GM06990 (cell line): ENCODE results near the gene ILK.

Experiments used
- DNase-seq: peaks from one replicate; pipeline ENCODE4 v3.0.0-alpha.2; 2011; ENCODE audit not compliant: insufficient read length; ENCODE audit errors: extremely low read depth
- H3K27me3 ChIP-seq: replicated peaks from 2 replicates; pipeline ENCODE4 v1.6.0; 2011; ENCODE audit warnings: low read length; ENCODE audit not compliant: control insufficient read depth, insufficient read depth
- H3K36me3 ChIP-seq: 2 replicates; pipeline ENCODE4 v1.5.1; 2011; ENCODE audit warnings: low read length; ENCODE audit not compliant: control insufficient read depth, insufficient read depth
- H3K4me3 ChIP-seq: replicated peaks from 2 replicates; pipeline ENCODE4 v1.5.1; 2011; ENCODE audit warnings: low read depth, mild to moderate bottlenecking, control low read depth, low read length
- CTCF ChIP-seq: IDR thresholded peaks from 2 replicates; pipeline ENCODE4 v1.5.1; 2011; ENCODE audit warnings: low read length, control low read depth, mild to moderate bottlenecking, inconsistent platforms; ENCODE audit not compliant: insufficient read depth, poor library complexity, severe bottlenecking

Gene ILK

GRCh38 chr11:6588018-6588417 is 15.6 kb upstream of the ILK start:
- H3K4me3 ChIP-seq: no peak overlapping the region
- no peak for DNase-seq
- no peak for TF ChIP-seq CTCF
- no peaks in the 10 kb centered on the region; the same call in none of the 2 replicates for H3K36me3 ChIP-seq
- no peaks in the 10 kb centered on the region for H3K27me3 ChIP-seq

- peaks cover 17% of the 10 kb centered on the region for H3K36me3 ChIP-seq
- no peak overlapping the region for H3K4me3 ChIP-seq
- no peak for DNase-seq
- TF ChIP-seq CTCF: no peak
- no peaks in the 10 kb centered on the region for H3K27me3 ChIP-seq
Observed at GRCh38 chr11:6594142-6594768, 9.3 kb upstream of the ILK start.

GRCh38 chr11:6596239-6596877 is 7.2 kb upstream of the ILK start:
- H3K27me3 ChIP-seq: no peaks in the 10 kb centered on the region
- TF ChIP-seq CTCF: no peak
- H3K36me3 ChIP-seq: peaks cover 33% of the 10 kb centered on the region
- H3K4me3 ChIP-seq: no peak overlapping the region
- DNase-seq: no peak

GRCh38 chr11:6598555-6598954 is 5.0 kb upstream of the ILK start:
- TF ChIP-seq CTCF: no peak
- no peak overlapping the region for H3K4me3 ChIP-seq
- H3K36me3 ChIP-seq: peaks cover 32% of the 10 kb centered on the region
- no peaks in the 10 kb centered on the region for H3K27me3 ChIP-seq
- no peak for DNase-seq

- H3K4me3 ChIP-seq: no peak overlapping the region
- peaks cover 29% of the 10 kb centered on the region for H3K36me3 ChIP-seq
- no peak for TF ChIP-seq CTCF
- DNase-seq: no peak
- H3K27me3 ChIP-seq: no peaks in the 10 kb centered on the region
Observed at GRCh38 chr11:6599449-6599848, 4.1 kb upstream of the ILK start.
